Fibroblast of peridontal ligament (primary cell): ENCODE data around the gene ADH4.
"Not testable (repeated sequence)": the region's sequence is repeated elsewhere in the genome, so short reads cannot be mapped to it uniquely, and the experiment has no call there.

Experiments used
- DNase-seq: peaks from one replicate; pipeline ENCODE4 v3.0.0-alpha.2; 2010; ENCODE audit errors: extremely low read depth

Gene ADH4

DNA sequence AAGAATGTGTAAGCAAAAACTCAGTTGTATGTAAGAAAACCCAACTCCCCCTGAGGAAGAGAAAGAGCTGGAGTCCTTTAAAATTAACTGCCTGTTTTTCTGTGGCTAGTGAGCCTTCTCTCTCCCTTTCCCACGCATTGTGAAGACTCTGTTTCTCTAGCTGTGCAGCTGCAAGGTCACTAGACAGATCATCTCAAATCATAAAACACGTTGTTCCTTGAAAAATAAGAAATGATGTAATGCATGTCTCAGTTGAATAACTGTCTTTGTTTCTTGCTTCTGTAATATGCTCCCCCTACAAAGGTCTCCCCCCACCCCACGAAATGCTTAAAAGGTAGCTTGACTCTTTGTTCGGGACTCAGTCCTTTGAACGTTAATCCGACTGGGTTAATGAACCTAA lies 63.2 kb downstream of the ADH4 start:
- not testable (repeated sequence) for DNase-seq

GRCh38 chr4:99079625-99080295 lies 64.3 kb downstream of the ADH4 start:
- no peak for DNase-seq

- no peak for DNase-seq
Measured at GRCh38 chr4:99078931-99079624, 65.0 kb downstream of the ADH4 start.

GRCh38 chr4:99078336-99078735 lies 65.8 kb downstream of the ADH4 start:
- no peak for DNase-seq

- no peak for DNase-seq
Measured at GRCh38 chr4:99077177-99077576, 66.9 kb downstream of the ADH4 start.

DNA sequence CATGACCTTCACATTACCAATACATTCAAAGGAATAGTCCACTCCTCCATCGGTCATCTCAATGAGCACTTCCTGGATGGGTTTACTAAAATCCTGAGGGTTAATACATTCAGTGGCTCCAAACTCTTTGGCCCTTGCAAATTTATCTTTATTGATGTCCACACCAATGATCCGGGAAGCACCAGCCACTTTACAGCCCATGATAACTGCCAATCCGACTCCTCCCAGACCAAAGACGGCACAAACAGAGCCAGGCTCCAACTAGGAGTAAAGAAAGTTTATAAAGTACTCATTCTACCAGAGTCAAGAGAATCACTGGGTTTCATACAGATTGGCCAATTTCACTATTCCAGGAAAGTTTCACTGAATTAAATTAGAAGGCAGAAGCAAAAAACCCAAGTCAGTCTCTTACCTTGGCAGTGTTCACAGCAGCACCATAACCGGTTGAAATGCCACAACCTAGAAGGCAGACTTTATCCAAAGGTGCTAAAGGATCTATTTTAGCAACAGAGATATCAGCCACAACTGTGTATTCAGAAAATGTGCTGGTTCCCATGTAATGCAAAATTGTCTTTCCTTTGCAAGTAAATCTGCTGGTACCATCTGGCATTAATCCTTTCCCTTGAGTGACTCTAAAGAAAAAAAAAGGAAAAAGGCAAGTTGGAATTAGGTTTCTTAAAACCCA lies 67.7 kb downstream of the ADH4 start:
- DNase-seq: no peak

DNA sequence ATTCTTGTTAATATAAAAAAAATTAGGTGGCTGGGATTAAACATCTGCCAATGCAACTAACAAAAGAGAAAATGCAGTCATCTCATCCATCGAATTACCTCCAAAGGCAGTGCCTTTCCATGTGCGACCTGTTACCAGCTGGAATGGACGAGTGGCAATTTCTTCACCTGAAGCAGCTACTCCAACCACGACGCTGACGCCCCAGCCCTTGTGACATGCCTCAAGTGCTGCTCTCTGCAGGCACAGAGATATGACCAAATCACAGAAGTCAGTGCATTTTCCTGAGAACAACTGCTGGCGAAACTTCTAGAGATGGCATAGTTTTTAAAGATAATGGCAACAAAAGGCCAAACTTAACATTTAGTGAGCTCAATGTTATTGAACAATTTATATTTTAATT lies 69.3 kb downstream of the ADH4 start:
- DNase-seq: no peak
